NCI-H2081 (cell line): ENCODE measurements around the gene JARID2.
"Not testable (repeated sequence)": the region's sequence is repeated elsewhere in the genome, so short reads cannot be mapped to it uniquely, and the experiment has no call there.

Experiments used
- DNase-seq, 2 experiments: peaks; one replicate each; lab custom pipeline; 2025; lab: John Stamatoyannopoulos, UW

The JARID2 gene

GRCh38 chr6:15310680-15311079 is 64.8 kb downstream of the JARID2 start:
- DNase-seq, result no peak

GRCh38 chr6:15312500-15312899 is 66.6 kb downstream of the JARID2 start:
- DNase-seq, result no peak

- no peak for DNase-seq
Observed at GRCh38 chr6:15313367-15313766, 67.5 kb downstream of the JARID2 start.

GRCh38 chr6:15316754-15317153 is 70.9 kb downstream of the JARID2 start:
- no peak for DNase-seq

GRCh38 chr6:15317251-15317650 is 71.4 kb downstream of the JARID2 start:
- no peak for DNase-seq

- no peak for DNase-seq
Observed at GRCh38 chr6:15317934-15318902, 72.3 kb downstream of the JARID2 start.

- DNase-seq, result no peak
Observed at GRCh38 chr6:15319677-15320076, 73.8 kb downstream of the JARID2 start.

GRCh38 chr6:15320693-15321092 is 74.8 kb downstream of the JARID2 start:
- no peak for DNase-seq

- no peak for DNase-seq
Observed at GRCh38 chr6:15322184-15322583, 76.3 kb downstream of the JARID2 start.

- no peak for DNase-seq
Observed at GRCh38 chr6:15322781-15323536, 77.1 kb downstream of the JARID2 start.

GRCh38 chr6:15323611-15324010 is 77.7 kb downstream of the JARID2 start:
- not testable (repeated sequence) for DNase-seq

GRCh38 chr6:15324427-15324985 is 78.6 kb downstream of the JARID2 start:
- no peak for DNase-seq

- DNase-seq, result no peak
Observed at GRCh38 chr6:15325540-15325955, 79.7 kb downstream of the JARID2 start.

- no peak for DNase-seq
Observed at GRCh38 chr6:15326067-15326614, 80.3 kb downstream of the JARID2 start.

- no peak for DNase-seq
Observed at GRCh38 chr6:15327271-15327670, 81.4 kb downstream of the JARID2 start.

- no peak for DNase-seq
Observed at GRCh38 chr6:15329197-15329671, 83.4 kb downstream of the JARID2 start.

- no peak for DNase-seq
Observed at GRCh38 chr6:15330174-15330944, 84.5 kb downstream of the JARID2 start.

GRCh38 chr6:15331143-15331542 is 85.3 kb downstream of the JARID2 start:
- DNase-seq, result no peak

GRCh38 chr6:15331629-15332251 is 85.9 kb downstream of the JARID2 start:
- DNase-seq, result no peak

GRCh38 chr6:15332446-15332845 is 86.6 kb downstream of the JARID2 start:
- DNase-seq, result no peak

GRCh38 chr6:15335385-15335784 is 89.5 kb downstream of the JARID2 start:
- DNase-seq, result no peak
